ENCODE measurements around the gene EIF1. TPM values are rescaled to one million over a fixed set of nuclear protein-coding genes. Genes with fewer than 3 reads are reported as not detected.

EIF1 gene
- total RNA-seq, 1 experiment from 2014 or later: 775 TPM

GRCh38 chr17:41741709-41742108 is 53.0 kb downstream of the EIF1 start:
- no peak overlapping the region for H3K4me3 ChIP-seq
- H3K27me3 ChIP-seq (ENCODE audit: insufficient read depth, low read depth): 0 out of 2 replicates have a peak, but pooled peaks cover 2% of the 10 kb centered on the region
- H3K4me2 ChIP-seq: no peak overlapping the region
- DNase-seq: no peak
- ChIA-PET CTCF (no interaction called here), POLR2A (ENCODE audit: unreplicated experiment) (no interaction called here)
- peaks cover 27% of the 10 kb centered on the region; the same call in 1 of the 2 replicates for H3F3A ChIP-seq (ENCODE audit: insufficient read depth, low read depth)
- H3K79me2 ChIP-seq (ENCODE audit: low read depth): no peaks in the 10 kb centered on the region
- H3K36me3 ChIP-seq (ENCODE audit: low read depth): no peaks in the 10 kb centered on the region
- no peak overlapping the region for H2AFZ ChIP-seq
- no peak overlapping the region for H3K27ac ChIP-seq
- no TSS peak for BruUV-seq (replicated peaks)
- H3K9me3 ChIP-seq (ENCODE audit: insufficient read depth, low read depth): no peaks in the 10 kb centered on the region
- no peaks in the 10 kb centered on the region for H4K20me1 ChIP-seq (ENCODE audit: insufficient read depth)
- peaks cover 29% of the 10 kb centered on the region for H3K4me1 ChIP-seq (replicated peaks; ENCODE audit: insufficient read depth)
- intact Hi-C loops (cut with micrococcal nuclease; ENCODE audit: unreplicated experiment): no loop called here
- TF ChIP-seq CTCF (conservative IDR thresholded peaks at IDR 0.05) (no peak), EZH2 (IDR thresholded peaks at IDR 0.05; ENCODE audit: low read depth) (no peak)
- no peaks in the 10 kb centered on the region for H3K9me2 ChIP-seq (ENCODE audit: insufficient read depth)

Other genes starting within 250 kb of the EIF1 start
- gene KRT38, start 247.9 kb upstream of the EIF1 start, total RNA-seq (2021): not detected in 2 replicates
- not detected in 2 replicates for gene KRT32, start 221.5 kb upstream of the EIF1 start, total RNA-seq (2021)
- not detected in 2 replicates for gene KRT35, start 207.7 kb upstream of the EIF1 start, total RNA-seq (2021)
- gene KRT36, start 199.0 kb upstream of the EIF1 start, total RNA-seq (2021): not detected in 2 replicates
- 606 and 1,548 TPM in 2 replicates for gene KRT13, start 183.3 kb upstream of the EIF1 start, total RNA-seq (2021)
- gene KRT15, start 170.0 kb upstream of the EIF1 start, total RNA-seq (2021): 41.9 and 49.9 TPM in 2 replicates
- gene KRT19, start 160.6 kb upstream of the EIF1 start, total RNA-seq (2021): 1,811 and 2,277 TPM in 2 replicates
- 0.55 and 0.73 TPM in 2 replicates for gene KRT9, start 116.8 kb upstream of the EIF1 start, total RNA-seq (2021)
- 2.2 and 2.5 TPM in 2 replicates for gene KRT14, start 102.0 kb upstream of the EIF1 start, total RNA-seq (2021)
- 41.7 and 53.5 TPM in 2 replicates for gene KRT16, start 76.1 kb upstream of the EIF1 start, total RNA-seq (2021)
- 29.0 and 80.8 TPM in 2 replicates for gene KRT17, start 64.3 kb upstream of the EIF1 start, total RNA-seq (2021)
- gene GAST, start 23.4 kb downstream of the EIF1 start, total RNA-seq (2021): 0.87 TPM in 1 of 2 replicates, not detected in the other
- gene HAP1, start 45.8 kb downstream of the EIF1 start, total RNA-seq (2021): 1.1 and 2.2 TPM in 2 replicates
- 259 TPM in 2 replicates for gene JUP, start 97.8 kb downstream of the EIF1 start, total RNA-seq (2021)
- gene P3H4, start 123.1 kb downstream of the EIF1 start, total RNA-seq (2021): 26.8 and 34.0 TPM in 2 replicates
- 143 and 164 TPM in 2 replicates for gene FKBP10, start 124.1 kb downstream of the EIF1 start, total RNA-seq (2021)
- gene NT5C3B, start 147.3 kb downstream of the EIF1 start, total RNA-seq (2021): 48.8 and 51.1 TPM in 2 replicates
- not detected in 2 replicates for gene KLHL10, start 148.9 kb downstream of the EIF1 start, total RNA-seq (2021)
- 13.3 and 14.5 TPM in 2 replicates for gene KLHL11, start 176.5 kb downstream of the EIF1 start, total RNA-seq (2021)
- 106 and 184 TPM in 2 replicates for gene ACLY, start 230.1 kb downstream of the EIF1 start, total RNA-seq (2021)
- gene ODAD4, start 241.7 kb downstream of the EIF1 start, total RNA-seq (2021): 3.0 and 4.0 TPM in 2 replicates